HTERT RPE-1 (cell line): ENCODE data around the gene IGSF3.

Experiments used
- in situ Hi-C: fragments of 300-500 bp; cut with MboI; formaldehyde crosslinking; loops from 4 replicates; pipeline ENCODE4 v1.14.3; 2020; ENCODE audit warnings: low sequenced_read_pairs

IGSF3 gene

DNA sequence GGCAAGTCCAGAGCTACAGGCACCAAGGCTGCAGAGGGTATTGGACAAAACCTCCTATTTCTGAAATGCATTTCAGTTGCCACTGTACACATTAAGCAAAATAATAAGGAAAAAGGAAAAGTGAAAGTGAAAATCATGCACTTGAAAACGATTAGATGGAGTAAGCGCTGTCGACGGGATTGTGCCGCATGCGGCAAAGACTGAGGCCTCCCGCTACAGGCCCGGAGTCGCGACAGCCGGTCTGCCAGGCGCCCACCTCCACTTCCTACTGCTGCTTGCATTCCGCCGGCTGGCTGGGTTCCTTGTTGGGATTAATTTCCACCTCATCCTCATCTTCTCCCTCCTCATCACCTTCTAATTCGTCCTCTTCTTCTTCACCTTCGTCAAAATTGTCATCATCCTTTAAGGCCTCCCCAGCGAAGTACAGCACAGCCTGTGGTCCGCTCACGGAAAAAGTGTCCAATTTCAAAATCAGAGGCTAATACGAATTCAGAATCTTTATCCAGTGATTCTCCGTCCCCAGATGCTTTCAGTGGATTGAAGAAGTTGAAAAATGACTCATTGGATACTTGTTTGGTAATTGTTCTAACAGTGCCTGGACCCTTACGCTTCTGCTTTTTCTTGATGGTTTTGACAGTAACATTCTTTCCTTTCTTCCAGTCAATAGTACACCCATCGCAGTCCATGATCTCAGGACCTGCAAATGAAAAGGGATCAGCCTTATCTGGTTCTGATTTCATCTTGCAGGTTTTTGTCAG lies 134.7 kb downstream of the IGSF3 start:
- in situ Hi-C loops: no loop called here

DNA sequence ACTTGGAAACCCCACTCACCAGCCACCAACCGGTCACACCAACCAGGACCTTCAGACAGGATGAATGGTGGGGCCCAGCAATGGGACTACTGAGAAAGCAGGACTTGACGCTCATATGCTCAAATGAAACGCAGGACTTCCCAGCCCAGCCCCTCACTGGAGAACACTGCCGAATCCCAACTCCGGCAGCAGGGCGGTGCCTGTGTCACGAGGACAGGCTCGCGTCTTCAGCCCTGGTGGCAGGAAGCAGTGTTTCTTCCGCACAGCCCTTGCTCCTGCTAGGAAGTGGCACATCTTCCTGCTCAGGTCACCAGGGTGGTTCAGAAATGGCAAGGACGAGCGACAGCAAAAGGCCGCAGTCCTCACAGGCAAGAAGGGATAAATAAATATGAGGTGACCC lies 135.6 kb downstream of the IGSF3 start:
- in situ Hi-C loops: no loop called here

DNA sequence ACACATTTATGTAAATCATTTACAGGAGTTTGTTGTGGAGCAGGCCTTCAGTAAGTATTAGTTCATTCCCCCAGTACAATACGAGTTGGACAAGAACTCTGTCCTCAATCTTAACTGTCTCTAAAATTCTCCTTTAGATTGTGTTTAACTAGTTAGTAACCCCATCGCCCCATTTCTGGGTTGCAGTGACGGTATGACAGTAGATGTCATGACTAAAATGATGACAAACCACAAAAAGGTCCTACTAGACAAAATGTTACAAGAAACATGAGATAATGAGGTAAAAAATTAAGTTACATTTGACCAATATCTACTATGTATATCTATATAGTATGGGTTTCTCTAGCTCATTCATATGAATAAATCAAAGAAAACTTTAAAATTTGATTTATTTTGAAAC lies 137.9 kb downstream of the IGSF3 start:
- in situ Hi-C loops: no loop called here

DNA sequence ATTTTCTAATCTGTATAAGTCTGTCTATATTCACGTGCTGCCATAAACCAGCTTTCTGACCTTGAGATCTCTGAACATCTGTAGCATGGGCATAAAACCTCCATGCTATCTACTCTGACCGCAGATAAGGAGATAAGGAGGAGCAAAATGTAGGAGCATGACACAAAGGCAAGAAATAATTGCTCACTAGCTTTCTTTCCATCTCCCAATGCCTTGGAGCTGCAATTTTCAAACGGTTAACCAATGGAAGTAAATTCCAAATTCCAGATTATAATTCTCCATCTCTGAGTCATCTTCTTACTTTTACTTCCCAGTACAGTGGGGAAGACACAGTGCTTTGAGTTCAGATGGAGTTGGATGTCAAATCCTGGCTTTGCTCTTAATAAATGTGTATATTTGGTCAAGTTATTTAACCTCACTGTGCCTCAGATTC lies 138.3 kb downstream of the IGSF3 start:
- in situ Hi-C loops: no loop called here

DNA sequence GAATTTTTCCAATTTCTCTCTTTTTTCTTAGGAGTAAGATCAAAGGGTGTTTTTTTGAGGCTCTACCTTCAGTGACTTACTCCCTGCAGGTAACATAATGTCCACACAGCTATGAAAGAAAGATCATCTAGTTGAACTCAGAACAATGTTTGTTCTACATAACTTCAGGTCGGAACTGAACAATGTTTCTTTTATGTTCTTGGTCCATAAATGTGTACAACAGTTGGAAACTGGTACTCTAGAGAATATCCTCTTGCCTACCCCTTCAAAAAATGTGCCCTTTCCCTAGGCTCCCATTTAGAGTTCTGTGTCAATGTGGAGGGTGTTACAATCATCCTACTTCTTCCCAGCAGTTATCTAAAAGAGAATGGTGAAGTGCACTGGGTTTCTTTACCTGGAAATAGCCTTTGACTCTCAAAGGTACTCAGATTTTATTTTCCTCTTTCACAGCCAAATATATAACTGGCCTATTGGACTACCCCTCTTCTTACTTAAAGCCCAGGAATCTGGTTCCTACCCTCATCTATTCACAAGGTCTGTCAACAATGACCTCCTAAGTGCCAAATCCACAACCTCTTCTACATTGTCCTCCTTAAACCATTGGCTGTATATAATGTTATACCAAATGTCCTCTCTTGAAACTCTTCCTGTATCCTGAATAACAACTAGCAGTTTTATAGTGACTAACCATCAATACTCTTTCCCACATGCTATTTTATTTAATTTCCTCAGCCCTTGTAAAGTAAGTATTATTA lies 139.0 kb downstream of the IGSF3 start:
- in situ Hi-C loops: no loop called here

DNA sequence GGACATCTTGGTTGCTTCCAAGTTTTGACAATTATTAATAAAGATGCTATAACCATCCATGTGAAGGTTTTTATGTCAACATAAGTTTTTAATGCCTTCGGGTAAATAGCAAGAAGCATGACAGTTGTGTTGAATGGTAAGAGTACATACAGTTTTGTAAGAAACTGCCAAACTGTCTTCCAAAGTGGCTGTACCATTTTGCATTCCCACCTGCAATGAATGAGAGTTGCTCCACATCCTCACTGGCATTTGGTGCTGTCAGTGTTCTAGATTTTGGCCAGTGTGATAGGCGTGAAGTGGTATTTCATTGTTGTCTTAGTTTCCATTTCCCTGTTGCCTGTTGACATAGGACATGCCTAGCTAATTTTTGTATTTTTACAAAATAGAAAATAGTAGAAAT lies 142.1 kb downstream of the IGSF3 start:
- in situ Hi-C loops: no loop called here
